IPS-NIHi7 (cell line): ENCODE data around the gene MRLN.
"Not testable (repeated sequence)": the region's sequence is repeated elsewhere in the genome, so short reads cannot be mapped to it uniquely, and the experiment has no call there.

Experiments
- DNase-seq: peaks from one replicate; pipeline ENCODE4 v3.0.0; 2012; ENCODE audit warnings: mixed read lengths; ENCODE audit errors: extremely low spot score

MRLN gene

DNA sequence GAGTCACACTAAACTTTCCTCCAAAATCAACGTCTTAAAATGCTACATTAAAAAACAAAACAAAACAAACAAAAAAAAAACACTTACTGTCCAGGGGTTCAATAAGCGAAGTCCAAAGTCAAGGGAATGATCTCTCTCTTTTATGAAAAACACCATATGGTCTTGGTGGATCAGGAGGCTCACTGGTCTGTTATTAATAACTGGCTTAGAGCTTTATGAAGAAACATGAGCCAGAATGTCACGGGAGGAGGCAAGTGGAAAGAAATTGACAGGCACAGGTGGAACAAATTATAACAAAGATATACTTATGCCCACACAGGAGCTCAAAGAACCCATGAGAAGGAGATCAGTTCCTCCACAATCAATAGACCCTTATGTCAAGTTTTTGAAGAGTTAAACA lies at the start of gene MRLN:
TSS of gene MRLN (minus strand) at position 189 of the 400 bp plus-strand sequence.
- DNase-seq, result no peak

DNA sequence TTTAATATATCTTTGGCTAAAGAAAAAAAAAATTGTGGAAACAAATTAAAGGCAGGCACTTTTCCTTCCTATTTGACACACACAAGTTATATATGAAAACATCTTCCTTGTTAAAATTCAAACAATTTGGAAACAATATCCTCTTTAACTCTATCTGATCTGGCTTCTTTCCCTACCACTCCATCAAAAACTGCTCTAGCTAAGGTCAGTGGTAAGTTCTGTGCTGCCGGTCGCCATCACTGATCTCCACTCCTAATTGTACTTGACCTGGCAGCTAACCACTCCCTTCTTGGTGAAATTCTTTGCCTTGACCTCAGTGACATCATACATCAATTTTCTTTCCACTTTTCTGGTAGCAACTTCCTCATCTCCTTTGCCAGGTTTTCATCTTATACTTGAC lies 47.9 kb upstream of the MRLN start:
- no peak for DNase-seq

DNA sequence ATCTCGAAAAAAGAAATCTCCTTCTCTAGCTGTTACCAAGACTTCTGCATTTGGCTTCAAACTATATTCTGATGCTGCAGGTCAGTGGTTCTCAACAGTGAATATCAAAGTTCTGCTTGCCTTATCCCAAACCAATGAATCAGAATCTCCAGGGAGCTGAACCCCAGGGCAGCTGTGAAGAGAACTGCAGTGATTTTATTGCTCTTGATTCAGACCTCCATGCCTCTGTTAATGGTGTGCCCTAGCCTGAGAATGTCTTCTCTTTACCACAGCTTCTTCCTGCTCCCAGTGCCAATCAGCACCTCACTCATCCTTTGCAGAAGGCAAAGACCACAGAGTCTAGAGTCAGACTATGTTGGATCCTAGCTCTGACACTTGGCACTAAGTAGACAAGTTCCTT lies 46.2 kb upstream of the MRLN start:
- DNase-seq, result no peak

DNA sequence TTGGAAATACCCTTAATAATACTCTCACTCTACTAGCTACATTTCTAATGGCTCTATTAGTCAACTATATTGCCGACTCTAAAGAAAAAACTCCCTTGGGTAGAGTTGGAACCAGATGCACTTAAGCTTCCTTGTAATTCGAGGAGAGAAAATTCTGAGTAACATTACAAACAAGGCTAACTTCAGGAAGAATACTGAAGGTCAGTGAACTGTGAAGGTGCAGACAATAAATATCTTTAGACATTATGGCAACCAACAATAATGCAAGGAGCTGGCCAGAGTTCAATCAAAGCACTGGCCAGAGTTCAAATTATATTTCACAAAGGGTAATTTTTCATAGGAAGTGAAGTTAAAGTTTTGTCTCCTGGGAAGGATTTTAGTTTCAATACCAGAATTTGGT lies 40.7 kb upstream of the MRLN start:
- DNase-seq, result no peak

DNA sequence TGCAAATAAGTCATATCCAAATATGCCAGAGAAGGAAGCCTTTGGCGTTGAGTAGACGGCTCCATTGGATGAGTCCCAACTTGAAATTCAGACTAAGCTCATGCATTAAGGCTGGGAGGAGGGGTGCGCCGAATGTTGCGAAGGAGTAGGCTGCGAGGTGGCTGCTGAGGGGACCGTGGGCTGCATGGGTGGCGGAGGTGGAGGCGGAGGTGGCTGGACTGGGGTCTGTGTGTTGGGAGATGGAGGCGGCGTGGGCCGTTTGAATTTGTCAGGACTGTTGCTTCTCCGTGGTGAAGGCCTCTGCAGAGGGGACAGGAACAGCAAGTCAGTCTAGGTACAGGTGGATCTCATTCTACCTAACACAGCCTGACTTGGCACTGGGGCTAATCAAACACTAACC lies 39.6 kb upstream of the MRLN start:
- no peak for DNase-seq

DNA sequence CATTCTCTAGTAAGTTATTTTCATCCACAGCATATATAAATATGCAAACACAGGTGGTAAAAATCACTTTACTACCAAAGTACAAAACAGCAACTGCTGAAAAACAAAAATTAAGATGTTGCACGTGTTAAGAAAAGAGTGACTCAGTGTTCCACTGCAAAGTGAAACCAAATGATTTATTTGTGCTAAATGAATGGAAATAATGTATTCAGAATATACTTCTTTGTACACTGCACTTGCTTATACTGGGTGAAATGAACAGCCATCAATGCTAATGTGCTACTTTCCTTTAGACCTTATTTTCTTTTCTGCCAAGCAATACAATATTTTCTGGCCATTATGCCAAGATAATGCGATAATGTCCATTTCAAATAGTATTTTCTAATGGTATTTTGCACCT lies 38.3 kb upstream of the MRLN start:
- no peak for DNase-seq

DNA sequence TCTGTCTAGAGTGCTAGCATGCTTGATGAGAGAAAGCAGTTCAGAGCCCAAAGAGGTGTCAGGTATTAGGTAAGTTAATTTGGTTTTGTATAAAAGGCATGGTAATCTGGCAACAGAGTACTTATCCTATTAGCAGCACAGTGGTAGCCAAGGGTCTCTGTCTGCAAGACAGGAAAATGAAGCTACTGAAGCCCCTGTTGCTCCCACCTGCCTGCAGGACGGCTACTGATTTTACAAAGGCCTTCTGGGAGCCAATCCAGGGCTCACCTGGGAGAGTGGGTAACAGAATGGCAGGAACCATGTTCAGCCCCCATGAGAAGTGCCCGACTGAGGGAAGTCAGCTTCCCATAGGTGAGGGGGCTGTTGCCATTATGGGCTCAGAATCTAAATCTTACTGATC lies 36.8 kb upstream of the MRLN start:
- DNase-seq, result not testable (repeated sequence)

DNA sequence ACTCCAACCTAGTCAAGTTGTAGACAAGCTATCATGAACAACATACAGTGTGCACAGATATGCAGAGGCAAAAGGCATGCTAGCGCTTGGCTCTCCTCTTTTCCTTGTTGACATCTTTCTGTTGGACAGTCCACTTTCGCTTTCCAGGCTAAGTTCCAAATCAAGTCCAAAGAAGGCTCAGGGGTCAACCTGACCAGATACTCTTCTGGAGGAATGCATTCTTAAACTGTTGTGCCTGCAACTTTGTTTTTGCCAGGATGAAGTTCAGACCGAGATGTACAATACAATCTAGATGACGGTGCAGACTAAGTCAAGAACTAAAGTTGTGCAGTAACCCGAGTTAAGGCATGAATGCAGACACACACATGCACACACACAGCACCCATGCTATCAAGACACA lies 35.7 kb upstream of the MRLN start:
- DNase-seq, result not testable (repeated sequence)

DNA sequence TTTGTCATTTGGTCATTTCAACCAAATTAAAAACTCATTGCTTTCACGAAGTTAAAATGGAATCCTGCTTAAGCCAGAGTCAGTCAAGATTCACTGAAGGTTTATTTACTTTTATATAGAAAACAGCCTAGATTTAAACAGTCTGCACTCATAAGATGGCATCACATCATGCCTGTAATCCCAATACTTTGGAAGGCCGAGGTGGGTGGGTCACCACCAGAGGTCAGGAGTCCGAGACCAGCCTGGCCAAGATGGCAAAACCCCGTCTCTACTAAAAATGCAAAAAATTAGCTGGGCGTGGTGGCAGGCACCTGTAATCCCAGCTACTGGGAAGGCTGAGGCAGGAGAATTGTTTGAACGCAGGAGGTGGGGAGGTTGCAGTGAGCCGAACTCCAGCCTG lies 33.8 kb upstream of the MRLN start:
- DNase-seq, result not testable (repeated sequence)

DNA sequence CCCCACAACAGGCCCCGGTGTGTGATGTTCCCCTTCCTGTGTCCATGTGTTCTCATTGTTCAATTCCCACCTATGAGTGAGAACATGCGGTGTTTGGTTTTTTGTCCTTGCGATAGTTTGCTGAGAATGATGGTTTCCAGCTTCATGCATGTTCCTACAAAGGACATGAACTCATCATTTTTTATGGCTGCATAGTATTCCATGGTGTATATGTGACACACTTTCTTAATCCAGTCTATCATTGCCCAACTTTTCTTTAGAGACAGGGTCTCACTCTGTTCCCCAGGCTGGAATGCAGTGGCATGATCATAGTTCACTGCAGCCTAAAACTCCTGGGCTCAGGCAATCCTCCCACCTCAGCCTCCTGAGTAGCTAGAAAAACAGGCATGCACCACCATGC lies 32.2 kb upstream of the MRLN start:
- not testable (repeated sequence) for DNase-seq

DNA sequence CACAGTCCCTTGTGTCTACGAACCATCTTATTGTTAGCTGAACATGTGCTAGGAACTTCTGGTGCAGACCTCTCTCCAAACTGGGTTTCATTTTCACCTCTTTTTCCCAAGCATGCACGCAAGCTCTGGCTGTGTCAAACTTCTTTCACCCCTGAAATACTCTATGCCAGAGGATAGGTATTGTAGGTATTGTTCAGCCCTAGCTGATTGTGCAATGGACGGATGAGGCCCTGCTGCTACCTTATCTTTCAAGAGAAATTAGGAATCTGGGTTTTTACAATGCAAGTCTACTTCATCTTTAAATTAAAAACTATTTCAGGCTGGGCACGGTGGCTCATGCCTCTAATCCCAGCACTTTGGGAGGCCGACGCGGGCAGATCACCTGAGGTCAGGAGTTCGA lies 28.3 kb upstream of the MRLN start:
- DNase-seq, result no peak

DNA sequence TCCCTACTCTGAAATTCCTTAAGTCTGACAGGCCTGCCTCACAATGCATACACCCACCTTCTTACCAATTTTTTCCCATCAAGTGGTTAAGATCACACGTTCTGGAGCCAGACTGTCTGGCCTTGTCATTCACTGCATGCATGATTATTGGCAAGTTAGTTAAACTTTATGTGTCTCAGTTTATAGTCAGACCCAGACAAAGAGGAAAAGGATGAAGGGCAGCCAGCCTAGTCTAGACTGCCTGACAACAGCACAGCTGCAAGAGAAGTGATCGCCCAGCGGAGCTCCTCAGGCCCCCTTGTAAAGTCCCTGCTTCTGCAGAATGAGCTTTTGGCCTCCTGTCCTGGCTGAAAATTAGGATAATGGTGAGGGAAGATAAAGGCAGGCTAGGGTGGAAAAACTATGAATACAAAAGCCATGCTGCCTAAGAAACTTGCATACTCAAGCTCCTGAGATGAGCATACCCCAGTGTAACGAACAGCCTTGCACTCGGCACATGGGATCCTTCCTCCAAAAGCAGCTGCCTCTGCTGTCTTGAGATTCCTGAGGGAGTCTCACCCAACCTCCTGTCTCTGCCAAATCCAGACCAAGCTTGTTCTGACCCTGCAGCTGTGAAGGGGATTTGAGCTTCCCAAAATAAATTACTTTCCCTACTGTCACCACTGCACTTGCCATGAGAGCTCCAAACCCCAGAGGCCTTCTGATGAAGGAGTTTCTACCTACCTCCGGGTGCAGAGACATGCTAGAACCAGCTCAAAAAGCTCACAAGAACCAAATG lies 26.7 kb upstream of the MRLN start:
- DNase-seq, result no peak

DNA sequence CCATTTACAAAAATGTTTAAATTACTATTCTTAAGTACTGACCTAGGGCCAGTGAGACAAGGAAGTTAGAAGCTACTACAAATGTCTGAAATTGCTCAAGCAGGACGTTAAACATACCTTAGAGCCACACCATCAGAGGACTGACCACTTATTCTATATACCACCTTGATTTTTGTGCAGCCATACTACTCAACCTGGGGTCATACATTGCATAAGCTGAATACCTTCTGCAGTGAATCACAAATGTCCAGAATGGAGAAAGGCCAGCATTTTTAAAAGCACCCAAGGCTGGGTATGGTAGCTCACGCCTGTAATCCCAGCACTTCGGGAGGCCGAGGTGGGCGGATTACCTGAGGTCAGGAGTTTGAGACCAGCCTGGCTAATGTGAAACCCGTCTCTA lies 21.2 kb upstream of the MRLN start:
- DNase-seq, result no peak

DNA sequence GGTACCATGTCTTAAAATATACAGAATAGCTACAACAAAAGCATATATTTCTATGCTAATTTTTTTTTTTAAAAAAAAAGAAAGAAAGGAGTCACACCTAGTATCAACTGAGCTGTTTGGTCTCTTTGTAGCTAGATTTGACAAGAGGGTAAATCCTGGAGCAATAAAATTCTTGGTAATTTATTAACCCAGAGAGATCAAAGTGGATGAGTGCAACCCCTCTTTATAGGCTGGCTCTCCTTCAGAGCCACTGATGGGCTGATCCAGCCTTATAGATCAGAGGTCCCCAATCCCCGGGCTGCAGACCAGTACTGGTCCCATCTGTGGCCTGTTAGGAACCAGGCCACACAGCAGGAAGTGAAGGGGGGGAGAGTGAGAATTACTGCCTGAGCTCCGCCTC lies 19.8 kb upstream of the MRLN start:
- DNase-seq, result no peak

DNA sequence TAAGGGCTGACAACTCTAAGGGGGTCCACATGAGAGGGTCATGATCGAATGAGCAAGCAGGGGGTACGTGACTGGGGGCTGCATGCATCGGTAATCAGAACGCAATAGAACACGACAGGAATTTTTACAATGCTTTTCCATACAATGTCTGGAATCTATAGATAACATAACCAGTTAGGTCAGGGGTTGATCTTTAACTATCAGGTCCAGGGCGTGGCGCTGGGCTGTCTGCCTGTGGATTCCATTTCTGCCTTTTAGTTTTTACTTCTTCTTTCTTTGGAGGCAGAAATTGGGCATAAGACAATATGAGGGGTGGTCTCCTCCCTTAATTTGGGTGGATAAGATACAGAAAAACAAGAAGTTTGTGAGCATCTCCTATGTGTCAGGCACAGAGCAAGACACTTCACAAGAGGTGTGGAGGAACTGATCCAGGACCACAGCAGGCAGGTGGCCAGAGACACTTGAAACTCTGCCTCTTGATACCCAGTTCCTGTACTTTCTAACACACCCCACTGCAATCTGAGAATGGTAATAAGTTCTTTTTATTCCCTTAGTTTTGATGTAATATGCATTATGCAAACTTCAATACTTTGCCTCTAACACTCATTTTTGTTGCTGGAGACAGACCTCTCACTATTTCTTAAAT lies 18.0 kb upstream of the MRLN start:
- no peak for DNase-seq

DNA sequence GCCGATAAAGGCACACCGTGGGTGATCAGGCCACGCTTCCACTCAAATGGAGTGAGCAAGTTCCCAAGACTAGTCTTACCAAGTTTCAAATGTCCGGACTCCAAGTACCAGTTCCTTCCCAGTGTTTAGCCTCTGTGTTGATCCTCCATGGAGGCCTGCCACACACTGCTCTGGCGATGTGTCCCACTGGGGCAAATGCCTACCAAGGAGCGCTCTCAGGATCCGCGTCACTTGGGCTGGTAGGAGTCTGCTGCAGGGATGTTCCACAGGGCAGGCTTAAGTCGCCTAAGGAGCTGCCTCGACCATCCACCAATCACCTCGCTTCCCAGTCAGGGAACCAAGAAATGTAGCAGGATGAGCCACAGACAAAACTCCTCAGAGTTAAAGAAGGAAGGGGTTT lies 17.4 kb upstream of the MRLN start:
- DNase-seq, result no peak

DNA sequence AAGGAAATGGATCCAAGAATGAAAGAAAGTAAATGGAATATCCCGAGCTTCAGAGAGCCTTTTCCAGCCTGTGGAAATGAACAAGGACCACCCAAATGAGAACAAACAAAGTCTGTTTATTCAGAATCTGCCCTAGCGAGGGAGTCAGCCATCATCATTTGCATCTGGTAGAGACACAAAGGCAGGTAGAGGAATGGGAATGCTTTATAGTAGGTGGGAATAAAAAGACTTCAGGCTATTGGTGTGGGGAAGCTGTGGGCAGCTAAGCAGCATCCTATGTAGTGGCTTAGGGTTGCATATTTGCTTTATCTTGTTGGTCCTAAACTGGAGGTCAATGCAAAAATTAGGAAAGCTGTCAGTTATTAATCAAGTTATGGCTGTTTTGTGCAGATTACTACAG lies 9.2 kb upstream of the MRLN start:
- DNase-seq, result no peak

DNA sequence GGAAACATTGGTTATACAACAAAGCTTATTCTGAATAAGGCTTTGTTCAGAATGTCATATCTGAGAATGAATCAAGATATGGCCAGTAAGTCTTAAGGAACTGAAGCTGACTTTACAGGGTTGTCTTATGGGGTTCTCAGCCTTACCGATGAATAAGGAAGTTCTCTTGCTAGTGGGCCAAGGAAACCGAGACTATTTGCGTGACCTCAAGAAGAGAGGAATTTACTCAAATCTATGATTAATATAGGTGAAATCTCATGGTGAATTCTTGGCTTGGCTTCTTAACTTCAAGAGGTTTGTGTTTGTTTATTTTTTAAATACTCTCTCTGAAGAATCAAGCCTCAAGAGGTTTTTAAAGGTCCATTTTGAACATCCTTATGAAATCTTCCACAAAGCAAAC lies 4.7 kb upstream of the MRLN start:
- no peak for DNase-seq

DNA sequence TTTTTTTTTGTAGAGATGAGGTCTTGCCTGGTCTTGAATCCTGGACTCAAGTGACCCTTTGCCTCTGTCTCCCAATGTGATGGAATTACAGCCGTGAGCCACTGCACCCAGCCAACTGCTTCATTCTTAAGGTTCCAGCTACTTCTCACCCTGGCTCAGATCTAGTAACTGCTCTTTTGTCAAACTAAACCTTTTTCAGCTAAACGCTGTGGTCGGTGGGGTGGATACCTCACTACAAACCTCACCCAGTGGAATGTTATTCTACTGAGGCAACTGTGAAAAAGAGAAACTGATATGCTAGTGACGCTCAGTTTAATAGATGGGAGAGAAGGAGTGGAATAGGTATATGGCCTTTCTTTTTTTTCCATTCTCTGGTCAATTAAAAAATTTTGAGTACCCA lies 1.7 kb upstream of the MRLN start:
- DNase-seq, result no peak

DNA sequence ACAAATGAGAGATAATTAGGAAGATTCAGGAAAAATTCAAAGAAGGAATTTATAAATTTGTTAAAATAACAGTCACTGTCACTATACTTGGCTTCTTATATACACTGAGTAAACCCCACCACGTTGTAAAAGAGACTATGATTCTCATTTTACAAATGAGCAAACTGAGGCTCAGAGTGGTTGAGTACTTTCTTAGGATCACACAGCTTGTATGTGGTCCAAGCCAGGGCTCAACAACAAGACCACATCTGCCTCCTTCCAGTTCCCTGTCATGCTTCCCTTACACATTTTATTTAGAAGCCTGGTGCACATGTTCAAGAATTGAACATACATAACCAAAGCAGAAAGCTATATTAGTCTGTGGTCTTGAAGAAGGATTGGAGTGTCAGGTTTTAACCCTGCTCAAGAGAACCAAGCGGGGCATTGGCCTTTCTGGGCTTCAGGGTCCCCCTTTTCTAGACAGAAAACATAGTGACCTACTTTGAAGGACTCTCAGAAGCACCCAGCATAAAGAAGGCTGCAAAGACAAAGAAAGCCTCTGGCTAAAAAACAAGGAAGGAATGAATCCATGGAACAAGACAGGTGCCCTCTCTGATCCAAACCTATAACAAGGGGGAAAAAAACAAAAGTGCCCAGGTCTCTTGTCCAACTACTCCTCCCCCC lies 846 bp downstream of the MRLN start:
- no peak for DNase-seq

DNA sequence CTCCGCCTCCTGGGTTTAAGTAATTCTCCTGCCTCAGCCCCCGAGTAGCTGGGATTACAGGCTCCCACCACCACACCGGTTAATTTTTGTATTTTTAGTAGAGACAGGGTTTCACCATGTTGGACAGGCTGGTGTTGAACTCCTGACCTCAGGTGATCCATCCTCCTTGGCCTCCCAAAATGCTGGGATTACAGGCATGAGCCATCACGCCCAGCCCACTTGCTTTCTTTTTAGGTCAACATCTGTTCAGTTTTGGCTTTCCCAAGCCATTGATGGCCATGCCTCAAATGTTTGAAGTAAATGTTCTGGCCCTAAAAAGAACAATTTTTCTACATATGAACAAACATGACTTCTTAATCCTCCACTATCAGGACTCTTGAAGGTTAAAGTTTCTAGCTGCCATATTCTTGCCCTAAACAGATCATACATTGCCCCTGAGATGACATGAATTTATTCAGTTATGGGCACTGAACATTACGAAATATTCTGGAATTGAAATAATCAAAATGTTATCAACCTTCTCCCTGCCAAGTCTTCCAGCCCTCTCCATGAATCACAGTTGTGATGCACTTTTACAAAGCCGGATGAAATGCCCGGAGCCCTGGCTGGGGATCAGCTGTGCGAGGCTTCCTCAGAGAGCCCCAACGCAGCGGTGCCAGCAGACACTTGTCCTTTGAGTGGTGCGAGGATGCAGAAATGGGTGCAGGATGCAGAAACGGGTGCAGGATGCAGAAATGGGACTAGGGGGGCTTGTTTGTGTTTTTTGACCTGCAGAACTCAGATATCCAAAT lies 2.9 kb downstream of the MRLN start:
- DNase-seq, result no peak

DNA sequence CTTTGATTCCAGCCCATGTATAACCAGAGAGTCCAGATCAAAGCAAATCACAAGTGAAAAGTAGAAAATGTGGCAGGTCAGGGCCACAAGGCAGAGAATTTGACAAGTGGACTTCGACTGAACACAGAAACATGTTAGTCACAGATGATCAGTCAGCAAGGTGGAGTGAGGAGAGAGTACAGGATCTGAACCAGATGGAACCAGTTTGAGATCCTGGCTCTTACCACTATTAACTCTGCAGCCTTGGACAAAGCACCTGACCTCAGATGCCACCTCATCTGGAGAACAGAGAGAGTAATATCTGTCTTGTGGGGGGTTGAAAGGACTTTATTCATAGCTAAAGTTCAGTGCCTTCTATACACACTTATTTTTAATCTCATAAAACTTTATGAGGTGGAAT lies 4.4 kb downstream of the MRLN start:
- no peak for DNase-seq
